Measurements from ENCODE around the gene C20orf141.
"Not testable (repeated sequence)": the region's sequence is repeated elsewhere in the genome, so short reads cannot be mapped to it uniquely, and the experiment has no call there.

The C20orf141 gene

DNA sequence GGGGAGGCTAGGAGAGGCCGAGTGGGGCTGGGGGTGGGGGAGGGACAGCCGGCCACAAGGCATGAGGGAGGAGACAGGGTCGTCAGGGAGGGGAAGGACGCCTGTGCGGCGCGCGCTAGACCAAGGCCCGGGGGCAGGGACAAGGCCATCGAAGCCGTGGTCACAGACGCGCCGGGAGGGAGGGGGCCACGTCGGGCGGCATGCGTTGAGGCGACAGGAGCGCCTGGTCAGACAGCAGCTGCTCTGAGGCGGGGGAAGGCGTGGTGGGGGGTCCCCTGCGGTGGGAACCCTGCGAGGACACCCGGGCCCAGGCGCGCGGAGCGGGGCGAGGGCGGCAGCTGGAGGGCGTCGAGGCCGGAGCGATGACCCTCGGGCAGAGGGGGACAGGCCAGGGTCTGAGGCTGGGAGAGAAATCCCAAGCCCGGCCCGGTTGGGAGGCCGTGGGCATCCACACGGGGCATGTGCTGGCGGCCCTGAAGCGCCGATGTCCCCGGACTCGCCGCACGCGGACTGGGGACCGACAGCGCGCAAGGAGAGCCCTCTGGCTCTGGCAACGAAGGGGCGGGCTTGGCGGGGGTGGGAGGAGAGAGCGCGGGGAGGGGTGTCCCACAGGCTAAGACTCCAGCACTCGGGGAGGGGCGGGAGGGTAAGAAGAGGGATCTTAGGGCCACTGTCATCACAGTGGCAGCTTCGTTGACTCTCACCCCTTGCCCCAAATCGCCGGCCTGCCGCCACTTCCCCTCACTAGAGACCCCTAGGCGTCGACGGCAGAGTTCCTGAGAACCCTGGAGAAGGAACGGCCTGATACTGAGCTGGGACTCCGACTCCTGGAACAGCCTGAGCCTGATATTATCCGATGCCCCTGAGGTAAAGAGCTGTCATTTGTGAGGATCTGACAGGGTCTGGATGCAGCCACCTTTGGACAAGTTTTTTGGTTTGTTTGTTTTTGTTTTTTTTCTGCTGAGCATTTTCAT is 6.4 kb downstream of the C20orf141 start:
- DNase-seq, result peak; percentile 21

GRCh38 chr20:2822073-2822472 is 7.3 kb downstream of the C20orf141 start:
- DNase-seq, result peak; percentile 20

DNA sequence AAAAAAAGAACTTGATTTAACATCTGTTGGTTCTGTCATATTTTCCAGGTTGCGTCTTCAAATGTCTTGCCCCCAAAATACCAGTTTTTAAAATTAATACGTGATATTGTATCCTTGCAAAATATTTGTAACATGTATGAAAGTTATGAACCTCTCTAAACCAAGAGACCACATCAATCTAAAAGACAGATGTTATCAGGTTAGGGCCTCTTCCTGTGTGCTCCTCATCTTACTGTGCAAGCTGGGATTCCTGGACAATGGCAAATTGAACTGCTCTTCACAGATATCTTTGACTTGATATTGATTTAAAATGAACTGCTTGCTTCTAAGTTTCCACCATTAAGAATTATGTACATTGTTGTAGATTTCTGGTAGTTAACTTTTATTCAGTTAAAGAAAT is 11.0 kb downstream of the C20orf141 start:
- no peak for DNase-seq

- DNase-seq, result no peak
Observed at GRCh38 chr20:2826655-2827054, 11.9 kb downstream of the C20orf141 start.

- no peak for DNase-seq
Observed at GRCh38 chr20:2829376-2829775, 14.6 kb downstream of the C20orf141 start.

DNA sequence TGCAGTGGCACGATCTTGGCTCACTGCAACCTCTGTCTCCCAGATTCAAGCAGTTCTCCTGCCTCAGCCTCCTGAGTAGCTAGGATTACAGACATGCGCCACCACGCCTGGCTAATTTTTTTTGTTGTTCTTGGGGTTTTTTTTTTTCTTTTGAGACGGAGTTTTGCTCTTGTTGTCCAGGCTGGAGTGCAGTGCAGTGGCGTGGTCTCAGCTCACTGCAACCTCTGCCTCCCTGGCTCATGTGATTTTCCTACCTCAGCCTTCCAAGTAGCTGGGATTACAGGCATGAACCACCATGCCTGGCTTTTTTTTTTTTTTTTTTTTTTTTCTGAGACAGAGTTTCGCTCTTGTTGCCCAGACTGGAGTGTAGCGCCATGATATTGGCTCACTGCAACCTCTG is 16.4 kb downstream of the C20orf141 start:
- DNase-seq, result not testable (repeated sequence)

- no peak for DNase-seq
Observed at GRCh38 chr20:2833761-2834160, 19.0 kb downstream of the C20orf141 start.

- no peak for DNase-seq
Observed at GRCh38 chr20:2834401-2835110, 19.8 kb downstream of the C20orf141 start.

DNA sequence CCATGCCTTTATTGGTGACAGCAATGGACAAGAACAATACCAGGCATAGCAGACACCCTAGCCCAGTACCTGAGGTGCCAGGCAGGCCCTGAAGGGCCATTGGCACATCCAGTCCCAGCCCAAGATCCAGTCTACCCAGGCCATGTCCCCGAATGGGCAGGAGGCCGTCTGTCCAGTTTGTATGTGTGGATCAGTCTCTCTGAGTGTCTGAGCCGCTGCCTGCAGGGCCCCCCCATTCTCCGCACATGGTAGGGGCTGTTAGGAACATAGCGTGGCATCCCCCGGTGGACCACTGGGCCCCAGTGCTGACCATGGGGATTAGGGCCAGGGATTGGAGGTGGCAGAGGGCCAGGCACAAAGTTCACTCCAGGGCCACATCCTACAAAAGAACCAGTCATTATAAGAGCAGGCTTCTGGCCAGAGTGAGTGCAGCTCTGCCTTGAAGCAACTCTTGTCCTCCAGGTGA is 20.6 kb downstream of the C20orf141 start:
- DNase-seq, result no peak

DNA sequence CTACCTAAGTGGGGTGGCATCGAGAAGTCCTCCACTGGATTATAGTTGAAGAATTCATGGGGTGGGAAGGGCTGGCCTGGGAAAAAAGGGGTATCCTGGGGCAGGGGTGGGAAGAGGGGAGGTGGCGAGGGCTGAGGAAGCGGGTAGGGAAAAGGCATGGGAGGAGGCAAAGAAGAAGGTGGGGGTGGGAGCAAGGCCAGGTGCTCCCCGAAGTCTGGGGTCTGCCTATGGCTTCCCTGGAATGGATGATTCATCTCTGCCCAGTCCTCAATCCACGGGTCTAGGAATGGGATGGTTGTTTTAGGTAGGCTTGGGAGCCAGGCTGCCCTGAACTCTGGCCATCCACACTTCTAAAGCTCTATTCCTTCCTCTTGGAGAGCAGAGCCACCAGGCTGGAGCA is 21.2 kb downstream of the C20orf141 start:
- DNase-seq, result no peak

GRCh38 chr20:2837221-2837960 is 22.6 kb downstream of the C20orf141 start:
- DNase-seq, result no peak

GRCh38 chr20:2838170-2838797 is 23.5 kb downstream of the C20orf141 start:
- no peak for DNase-seq

DNA sequence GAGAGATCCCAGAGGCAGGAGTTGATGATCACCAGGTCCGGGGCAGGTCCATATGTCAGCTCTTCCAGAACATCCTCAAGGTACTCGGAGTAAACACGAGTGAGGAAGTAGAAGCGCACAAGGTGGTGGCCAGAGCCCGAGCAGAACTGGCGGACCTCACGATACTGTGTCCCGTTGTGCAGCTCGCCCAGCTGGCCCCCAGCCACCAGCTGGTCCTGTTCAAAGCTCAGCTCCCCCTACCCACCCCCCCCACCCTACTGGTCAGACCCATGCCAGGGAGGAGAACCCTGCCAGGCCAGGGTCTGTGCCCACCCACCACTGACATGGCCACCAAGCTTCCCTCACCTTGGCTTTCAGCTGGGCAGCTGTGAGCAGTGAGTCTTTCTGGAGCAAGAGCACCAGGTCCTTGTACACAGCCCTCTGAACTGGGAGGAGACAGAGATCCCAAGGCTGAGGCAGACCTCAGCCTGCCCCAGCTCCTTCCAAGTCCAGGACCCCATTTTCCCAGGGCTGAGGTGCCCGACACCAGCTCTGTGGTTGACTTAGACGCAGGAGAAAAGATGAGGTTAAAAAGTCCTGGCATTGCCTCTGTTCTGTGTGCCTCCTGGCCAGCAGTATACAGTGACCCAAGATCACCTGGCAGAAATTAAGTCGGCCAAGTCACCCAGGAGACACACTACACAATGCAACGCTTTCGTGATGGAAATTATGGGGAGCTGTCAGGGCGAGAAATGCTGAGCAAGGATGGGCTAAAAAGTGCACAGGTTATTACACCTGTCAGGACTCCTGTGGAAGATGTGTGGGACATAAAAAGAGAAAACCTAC is 24.3 kb downstream of the C20orf141 start:
- no peak for DNase-seq

DNA sequence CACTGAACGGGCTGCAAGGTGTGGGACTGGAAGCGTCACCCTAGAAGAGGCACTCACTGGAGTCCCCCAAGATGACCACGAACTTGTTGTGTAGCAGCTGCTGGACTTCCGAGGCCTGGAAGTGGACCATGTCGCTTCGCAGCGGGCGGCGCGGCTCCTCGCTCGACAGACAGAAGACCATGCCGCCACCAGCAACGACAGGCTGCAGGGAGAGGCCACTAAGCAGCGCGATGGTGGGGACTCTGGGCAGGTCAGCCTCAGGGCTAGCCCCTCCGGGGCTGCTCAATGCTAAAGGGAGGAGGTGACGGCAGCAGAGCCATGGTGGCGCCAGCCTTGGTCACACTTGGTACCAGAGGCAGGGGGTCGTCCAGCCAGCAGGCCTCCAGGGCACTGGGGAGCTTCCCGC is 24.9 kb downstream of the C20orf141 start:
- DNase-seq, result no peak

DNA sequence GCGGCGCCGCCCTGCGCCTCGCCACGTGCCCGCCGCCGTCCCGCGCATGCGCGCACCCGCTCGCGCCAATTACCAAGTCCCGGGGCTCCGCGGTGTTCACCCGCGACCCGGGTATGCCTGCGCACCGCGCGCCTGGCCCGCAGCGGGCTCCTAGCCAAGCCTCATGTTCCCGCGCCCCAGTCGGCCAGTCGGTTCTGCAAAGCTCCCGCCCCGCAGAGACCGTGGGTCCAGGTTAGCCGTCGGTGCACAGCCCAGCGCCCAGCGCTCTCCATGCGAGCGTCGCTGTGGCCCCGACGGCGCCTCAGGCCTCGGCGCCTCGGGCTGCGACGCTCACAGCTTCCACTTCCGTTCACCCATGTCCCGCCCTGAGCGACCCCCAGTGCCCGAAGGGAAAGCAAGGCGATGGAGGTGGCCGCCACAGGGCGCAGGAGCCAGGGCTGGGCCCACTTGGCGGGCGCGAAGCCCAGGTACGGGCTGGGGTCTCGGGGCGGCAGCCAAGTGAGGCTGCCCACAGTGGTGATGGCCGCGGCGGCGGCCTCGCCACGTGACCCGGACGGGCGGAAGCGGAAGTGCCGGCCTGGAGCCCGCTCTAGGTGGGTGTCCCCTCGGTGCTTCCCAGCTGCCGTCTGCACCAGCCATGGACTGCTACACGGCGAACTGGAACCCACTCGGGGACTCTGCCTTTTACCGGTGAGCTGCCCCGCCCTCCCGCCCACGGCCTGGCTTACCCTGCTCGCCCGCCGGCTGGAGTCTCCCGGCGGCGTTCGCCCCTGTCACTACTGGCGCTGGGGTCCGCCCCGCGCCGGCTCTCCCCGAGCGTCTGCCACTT is 25.6 kb downstream of the C20orf141 start, which contains the start of the genes PCED1A and VPS16:
Gene PCED1A (minus strand): TSS at position 518 of the 829 bp plus-strand sequence. CDS start 743 bp downstream, outside the sequence.
Gene VPS16 (plus strand): TSS at position 608 of the 829 bp plus-strand sequence. CDS start 30 bp downstream, at position 638.
- peak; percentile 95 for DNase-seq

DNA sequence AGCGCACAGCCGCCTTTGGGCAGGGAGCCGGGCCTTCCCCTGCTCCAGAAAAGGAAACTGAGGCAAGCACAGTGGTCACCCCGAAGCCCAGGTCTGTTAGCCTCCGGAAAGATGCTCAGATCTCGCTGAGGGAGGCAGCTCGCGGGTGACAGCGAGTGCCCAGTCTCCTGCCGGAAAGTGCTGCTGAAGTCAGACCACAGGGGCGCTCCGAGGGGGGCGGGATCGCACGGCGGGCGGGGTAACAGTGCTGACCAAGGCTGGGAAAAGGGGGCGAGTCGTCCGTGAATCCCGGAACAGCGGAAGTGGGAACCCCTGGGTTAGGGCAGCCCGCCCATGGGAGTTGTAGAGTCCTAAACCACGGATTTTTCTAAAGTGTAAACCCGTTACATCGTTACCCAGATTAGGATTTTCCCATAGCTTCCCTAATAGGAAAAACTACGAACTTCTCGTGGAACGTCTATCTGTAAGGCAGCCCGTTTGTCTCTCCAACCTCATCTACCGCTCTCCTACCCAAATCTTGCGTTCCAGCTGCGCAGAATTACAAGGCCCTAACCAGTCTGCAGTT is 26.3 kb downstream of the C20orf141 start:
- peak; percentile 57 for DNase-seq

GRCh38 chr20:2845607-2846006 is 30.8 kb downstream of the C20orf141 start:
- DNase-seq, result no peak

- no peak for DNase-seq
Observed at GRCh38 chr20:2846698-2847097, 31.9 kb downstream of the C20orf141 start.

DNA sequence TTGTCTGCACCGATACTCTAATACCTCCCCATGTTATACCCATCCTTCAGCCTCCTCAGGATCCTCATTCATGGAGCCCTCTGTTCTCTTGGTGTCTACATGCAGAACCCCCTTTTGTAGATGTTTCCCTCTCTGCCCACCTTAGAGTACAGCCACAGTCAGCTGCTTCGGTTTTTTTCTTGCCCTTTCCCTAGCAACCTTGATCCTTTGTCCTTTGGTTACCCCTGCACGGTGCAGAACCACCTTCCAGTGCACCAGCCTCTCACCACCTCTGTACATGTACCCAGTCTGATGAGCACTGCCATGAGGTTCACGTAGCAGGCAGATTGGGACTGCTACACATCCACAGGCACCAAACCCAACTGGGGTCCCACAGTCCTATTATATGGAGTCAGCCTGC is 33.0 kb downstream of the C20orf141 start:
- DNase-seq, result no peak

- DNase-seq, result no peak
Observed at GRCh38 chr20:2849529-2849928, 34.7 kb downstream of the C20orf141 start.
